BJ (cell line): ENCODE data around the gene LRRC25. TPM values are rescaled to one million over a fixed set of nuclear protein-coding genes. Genes with fewer than 3 reads are reported as not detected.

Source experiments
- CTCF ChIA-PET: fragments of 350-600 bp; formaldehyde crosslinking; extraction: SDS; loops from one replicate; lab custom pipeline; 2021; ENCODE audit warnings: antibody characterized with exemption, inconsistent platforms; lab: Yijun Ruan, JAX
- POLR2A ChIA-PET: fragments of 300-600 bp; sonication (Branson Sonifier 250); formaldehyde crosslinking; extraction: SDS; loops from one replicate; lab custom pipeline; 2021; ENCODE audit warnings: antibody characterized with exemption; lab: Charles Lee
- DNase-seq: peaks from one replicate; pipeline ENCODE4 v3.0.0-alpha.2; 2011; ENCODE audit warnings: low read depth
- H3K27me3 ChIP-seq: 2 replicates; pipeline ENCODE4 v1.6.0; 2011; ENCODE audit warnings: low read length; ENCODE audit not compliant: control insufficient read depth, insufficient read depth
- H3K36me3 ChIP-seq: 2 replicates; pipeline ENCODE4 v1.5.1; 2011; ENCODE audit warnings: low read length; ENCODE audit not compliant: control insufficient read depth, insufficient read depth
- H3K4me3 ChIP-seq: 2 replicates; pipeline ENCODE4 v1.5.1; 2011; ENCODE audit warnings: low read depth, mild to moderate bottlenecking, control low read depth, low read length
- polyA plus RNA-seq: library from polyadenylated mRNA; depleted of rRNA; stranded (reverse); fragments of >200 nt; gene quantifications from 2 replicates; pipeline ENCODE4 v1.2.3, GENCODE V29; 2011
- TF ChIP-seq, protein P1 (sequence below): IDR thresholded peaks from 2 replicates; pipeline ENCODE4 v1.5.1; 2011; ENCODE audit warnings: low read depth, mild to moderate bottlenecking, control low read depth, inconsistent platforms, low read length, moderate library complexity; ENCODE audit not compliant: insufficient read depth

The LRRC25 gene
- polyA plus RNA-seq, 1 experiment, result 0.06 TPM

DNA sequence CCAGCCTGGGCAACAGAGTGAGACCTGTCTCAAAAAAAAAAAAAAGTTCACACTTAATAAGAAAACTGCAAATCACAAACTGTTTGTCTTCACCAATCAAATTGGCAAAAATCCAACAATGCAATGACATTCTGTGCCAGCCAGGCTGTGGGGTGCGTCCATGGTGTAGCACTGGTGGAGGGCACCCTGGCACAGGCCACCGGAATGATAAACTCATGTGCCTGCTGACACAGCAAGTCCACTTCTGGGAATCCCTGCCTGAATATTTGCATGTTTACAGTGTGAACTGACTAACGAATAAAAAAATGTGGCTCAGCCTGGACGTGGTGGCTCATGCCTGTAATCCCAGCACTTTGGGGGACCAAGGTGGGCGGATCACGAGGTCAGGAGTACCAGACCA lies 1.6 kb upstream of the LRRC25 start:
- POLR2A ChIA-PET, result no interaction called here
- no peak overlapping the region for H3K4me3 ChIP-seq
- no peak for DNase-seq
- no peaks in the 10 kb centered on the region for H3K27me3 ChIP-seq
- no peaks in the 10 kb centered on the region for H3K36me3 ChIP-seq
- TF ChIP-seq, protein P1, sequence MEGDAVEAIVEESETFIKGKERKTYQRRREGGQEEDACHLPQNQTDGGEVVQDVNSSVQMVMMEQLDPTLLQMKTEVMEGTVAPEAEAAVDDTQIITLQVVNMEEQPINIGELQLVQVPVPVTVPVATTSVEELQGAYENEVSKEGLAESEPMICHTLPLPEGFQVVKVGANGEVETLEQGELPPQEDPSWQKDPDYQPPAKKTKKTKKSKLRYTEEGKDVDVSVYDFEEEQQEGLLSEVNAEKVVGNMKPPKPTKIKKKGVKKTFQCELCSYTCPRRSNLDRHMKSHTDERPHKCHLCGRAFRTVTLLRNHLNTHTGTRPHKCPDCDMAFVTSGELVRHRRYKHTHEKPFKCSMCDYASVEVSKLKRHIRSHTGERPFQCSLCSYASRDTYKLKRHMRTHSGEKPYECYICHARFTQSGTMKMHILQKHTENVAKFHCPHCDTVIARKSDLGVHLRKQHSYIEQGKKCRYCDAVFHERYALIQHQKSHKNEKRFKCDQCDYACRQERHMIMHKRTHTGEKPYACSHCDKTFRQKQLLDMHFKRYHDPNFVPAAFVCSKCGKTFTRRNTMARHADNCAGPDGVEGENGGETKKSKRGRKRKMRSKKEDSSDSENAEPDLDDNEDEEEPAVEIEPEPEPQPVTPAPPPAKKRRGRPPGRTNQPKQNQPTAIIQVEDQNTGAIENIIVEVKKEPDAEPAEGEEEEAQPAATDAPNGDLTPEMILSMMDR, result no peak
- CTCF ChIA-PET, result interaction anchor here (1.0 to 6.6 kb wide), 3 partner anchors 11 to 49 kb away, joined by 3 to 68 read pairs (median 5); partner anchors contain the start of gene GDF15

DNA sequence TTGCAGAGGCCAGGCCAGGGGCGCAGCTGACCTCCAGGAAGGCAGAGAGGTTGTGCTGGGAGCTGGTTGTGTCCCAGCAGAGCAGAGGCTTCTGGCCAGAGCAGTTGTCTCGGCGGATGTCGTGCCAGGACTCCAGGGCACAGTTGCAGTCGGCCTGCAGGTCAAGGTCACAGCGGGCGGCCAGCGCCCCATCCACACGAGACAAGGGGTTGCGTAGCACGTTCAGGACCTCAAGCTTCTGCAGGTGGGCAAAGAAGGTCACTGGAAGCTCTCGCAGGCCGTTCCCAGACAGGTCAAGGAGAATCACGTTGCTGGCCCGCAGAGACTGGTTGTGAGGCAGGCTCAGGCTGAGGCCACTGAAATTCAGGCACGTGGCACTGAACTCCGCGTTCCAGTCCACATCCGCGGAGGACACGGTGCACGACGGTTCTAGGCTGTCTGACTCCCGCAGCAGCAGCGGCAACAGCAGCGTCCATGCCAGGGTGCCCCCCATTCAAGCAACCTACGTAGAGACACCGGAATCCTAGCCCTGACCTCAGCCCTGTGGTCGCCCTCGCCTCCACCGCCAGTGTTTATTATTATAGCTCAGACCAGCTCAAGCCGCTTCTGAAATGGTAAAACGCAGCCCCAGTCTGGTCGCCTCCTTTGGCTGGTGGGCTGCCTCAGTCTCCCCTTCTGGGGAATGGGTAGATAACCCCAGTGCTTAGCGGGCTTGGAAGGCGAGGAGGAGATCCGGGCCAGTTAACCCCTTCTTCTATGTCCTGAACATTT lies 766 bp downstream of the LRRC25 start:
- no peak for DNase-seq
- no peak overlapping the region for H3K4me3 ChIP-seq
- POLR2A ChIA-PET, result no interaction called here
- H3K36me3 ChIP-seq, result no peaks in the 10 kb centered on the region
- no peaks in the 10 kb centered on the region for H3K27me3 ChIP-seq
- TF ChIP-seq, protein P1, result no peak
- CTCF ChIA-PET, result interaction anchor here (0.6 to 6.6 kb wide), 3 partner anchors 10 to 52 kb away, joined by 3 to 68 read pairs (median 3); partner anchors contain the start of gene GDF15

DNA sequence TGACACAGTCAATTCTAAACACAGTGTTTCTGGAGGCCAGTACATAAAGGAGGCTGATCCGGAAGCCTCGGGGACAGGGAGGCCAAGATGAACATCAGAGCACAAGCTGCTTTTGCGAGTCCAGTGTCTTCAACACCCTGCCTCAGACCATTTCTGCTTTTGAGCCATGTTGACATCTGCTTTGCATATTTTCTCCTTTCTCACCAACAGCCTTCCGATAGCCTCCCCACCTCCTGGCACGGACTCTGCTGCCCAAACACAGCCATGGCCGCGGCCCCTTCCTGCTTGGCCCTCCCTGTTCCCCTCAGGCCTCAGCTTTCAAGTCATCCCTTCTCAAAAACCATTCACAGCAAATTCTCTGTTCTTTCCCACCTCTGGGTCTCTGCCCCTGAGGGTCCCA lies 3.6 kb downstream of the LRRC25 start:
- H3K4me3 ChIP-seq, result no peak overlapping the region
- DNase-seq, result no peak
- POLR2A ChIA-PET, result no interaction called here
- TF ChIP-seq, protein P1, result no peak
- H3K27me3 ChIP-seq, result no peaks in the 10 kb centered on the region
- CTCF ChIA-PET, result interaction anchor here (1.1 to 5.3 kb wide), 3 partner anchors 17 to 45 kb away, joined by 3 to 33 read pairs (median 3); no protein-coding TSS in a partner anchor
- H3K36me3 ChIP-seq, result peaks cover 8% of the 10 kb centered on the region

DNA sequence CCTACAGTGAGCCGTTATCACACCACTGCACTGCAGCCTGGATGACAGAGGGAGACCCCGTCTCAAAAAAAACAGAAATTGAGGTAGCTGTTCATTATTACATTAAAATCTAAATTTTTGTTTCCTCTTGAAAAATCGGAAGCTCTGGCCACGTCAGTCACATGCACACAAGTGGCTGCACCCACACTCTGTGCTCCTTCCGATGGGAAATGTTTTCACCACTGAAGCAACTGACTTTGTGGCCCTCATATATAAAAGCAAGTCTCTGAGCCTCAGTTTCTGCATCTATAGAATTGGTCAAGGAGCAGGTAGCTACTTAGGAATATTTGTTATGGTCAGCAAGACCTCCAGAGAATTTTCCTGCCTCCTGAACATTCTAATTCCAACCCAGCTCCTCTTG lies 4.5 kb downstream of the LRRC25 start:
- no peak overlapping the region for H3K4me3 ChIP-seq
- ChIA-PET CTCF (interaction anchor here (0.8 to 5.3 kb wide), 4 partner anchors 18 to 44 kb away, joined by 3 to 33 read pairs (median 3); no protein-coding TSS in a partner anchor), POLR2A (no interaction called here)
- H3K27me3 ChIP-seq, result no peaks in the 10 kb centered on the region
- DNase-seq, result no peak
- H3K36me3 ChIP-seq, result peaks cover 16% of the 10 kb centered on the region
- TF ChIP-seq, protein P1, result no peak

DNA sequence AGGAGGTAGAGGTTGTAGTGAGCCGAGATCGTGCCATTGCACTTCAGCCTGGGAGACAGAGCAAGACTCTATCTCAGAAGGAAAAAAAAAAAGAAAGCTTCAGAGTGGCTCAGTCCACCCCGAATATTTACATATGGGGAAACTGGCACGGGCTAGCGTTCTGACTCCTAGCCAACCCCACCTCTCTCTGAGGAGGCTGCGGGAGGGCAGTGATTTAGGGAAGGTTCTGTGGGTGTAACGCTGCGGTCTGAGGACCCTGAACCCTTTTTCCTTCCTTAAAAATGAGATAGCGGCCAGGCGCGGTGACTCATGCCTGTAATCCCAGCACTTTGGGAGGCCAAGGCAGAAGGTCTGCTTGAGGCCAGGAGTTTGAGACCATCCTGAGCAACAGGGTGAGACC lies 5.0 kb downstream of the LRRC25 start:
- ChIA-PET POLR2A (no interaction called here), CTCF (interaction anchor here (0.8 to 5.3 kb wide), 2 partner anchors 18 to 22 kb away, joined by 3 to 33 read pairs; no protein-coding TSS in a partner anchor)
- H3K36me3 ChIP-seq, result peaks cover 16% of the 10 kb centered on the region
- TF ChIP-seq, protein P1, result no peak
- DNase-seq, result no peak
- H3K27me3 ChIP-seq, result no peaks in the 10 kb centered on the region
- H3K4me3 ChIP-seq, result no peak overlapping the region
